Ishikawa (cell line): Measurements from ENCODE around the gene ATP12A.

ENCODE experiments used
- MAX ChIP-seq: IDR thresholded peaks from 2 replicates; pipeline ENCODE4 v1.6.1; 2012
- NFIC ChIP-seq: IDR thresholded peaks from 2 replicates; pipeline ENCODE4 v1.6.1; 2012
- RAD21 ChIP-seq: IDR thresholded peaks from 2 replicates; pipeline ENCODE4 v1.6.1; 2012; ENCODE audit warnings: low read depth
- REST ChIP-seq: IDR thresholded peaks from 2 replicates; pipeline ENCODE4 v1.6.1; 2012; ENCODE audit warnings: low read depth, mild to moderate bottlenecking
- USF1 ChIP-seq: IDR thresholded peaks from 2 replicates; pipeline ENCODE4 v1.6.1; 2012

GRCh38 chr13:24664726-24665409 lies 15.3 kb upstream of the ATP12A start:
- no peak for TF ChIP-seq RAD21
- no peak for TF ChIP-seq NFIC
- no peak for TF ChIP-seq MAX
- TF ChIP-seq REST = no peak
- TF ChIP-seq USF1 = no peak
